Measurements from ENCODE around the gene CD200R1L.
A peak's percentile ranks its signal among the peaks of the same experiment; 100 is the strongest.
"Not testable (repeated sequence)": the region's sequence is repeated elsewhere in the genome, so short reads cannot be mapped to it uniquely, and the experiment has no call there.

The CD200R1L gene

GRCh38 chr3:112846764-112847163, at the start of gene CD200R1L:
CD200R1L (minus strand) TSS chr3:112846864; CDS start chr3:112829367, 17,497 bp downstream.
- DNase-seq = no peak

GRCh38 chr3:112894258-112894657, 47.6 kb upstream of the CD200R1L start:
- DNase-seq = peak; percentile 50

- DNase-seq = peak; percentile 14
Observed at GRCh38 chr3:112889357-112889756, 42.7 kb upstream of the CD200R1L start.

GRCh38 chr3:112888381-112889085, 41.9 kb upstream of the CD200R1L start:
- DNase-seq = peak; percentile 61

- DNase-seq = no peak
Observed at GRCh38 chr3:112884678-112885290, 38.1 kb upstream of the CD200R1L start.

- DNase-seq = no peak
Observed at GRCh38 chr3:112881891-112882290, 35.2 kb upstream of the CD200R1L start.

- DNase-seq = no peak
Observed at GRCh38 chr3:112875561-112875960, 28.9 kb upstream of the CD200R1L start.

- no peak for DNase-seq
Observed at GRCh38 chr3:112874725-112875124, 28.1 kb upstream of the CD200R1L start.

GRCh38 chr3:112873632-112874031, 27.0 kb upstream of the CD200R1L start:
- no peak for DNase-seq

- DNase-seq = no peak
Observed at GRCh38 chr3:112871735-112872134, 25.1 kb upstream of the CD200R1L start.

- no peak for DNase-seq
Observed at GRCh38 chr3:112865757-112866156, 19.1 kb upstream of the CD200R1L start.

GRCh38 chr3:112860898-112861297, 14.2 kb upstream of the CD200R1L start:
- DNase-seq = no peak

GRCh38 chr3:112858410-112859069, 11.9 kb upstream of the CD200R1L start:
- DNase-seq = peak; percentile 26

- DNase-seq = no peak
Observed at GRCh38 chr3:112857526-112857925, 10.9 kb upstream of the CD200R1L start.

- DNase-seq = peak; percentile 2
Observed at GRCh38 chr3:112856537-112856936, 9.9 kb upstream of the CD200R1L start.

- no peak for DNase-seq
Observed at GRCh38 chr3:112855883-112856282, 9.2 kb upstream of the CD200R1L start.

GRCh38 chr3:112855074-112855473, 8.4 kb upstream of the CD200R1L start:
- DNase-seq = not testable (repeated sequence)

- DNase-seq = no peak
Observed at GRCh38 chr3:112848196-112848595, 1.5 kb upstream of the CD200R1L start.

- DNase-seq = no peak
Observed at GRCh38 chr3:112847692-112848091, 1.0 kb upstream of the CD200R1L start.

- DNase-seq = no peak
Observed at GRCh38 chr3:112845772-112846171, 892 bp downstream of the CD200R1L start.

- no peak for DNase-seq
Observed at GRCh38 chr3:112829046-112829445, 17.6 kb downstream of the CD200R1L start.

- peak; percentile 24 for DNase-seq
Observed at GRCh38 chr3:112822064-112823055, 24.3 kb downstream of the CD200R1L start.

GRCh38 chr3:112818289-112818688, 28.4 kb downstream of the CD200R1L start:
- peak; percentile 59 for DNase-seq

Measured in fibroblast of skin of right biceps (primary cell).